Smooth muscle cell (in vitro differentiated cells): ENCODE results near the gene AKAP13. TPM values are rescaled to one million over a fixed set of nuclear protein-coding genes. Genes with fewer than 3 reads are reported as not detected.

Experiments
- DNase-seq: peaks from one replicate; lab custom pipeline; 2025; ENCODE audit not compliant: unreplicated experiment; lab: John Stamatoyannopoulos, UW
- H2AFZ ChIP-seq: fragments of 200-600 bp; sonication (generic); 2 replicates; pipeline ENCODE4 v1.6.0; 2016; ENCODE audit warnings: antibody characterized with exemption, low read depth, mild to moderate bottlenecking
- H3F3A ChIP-seq: fragments of 200-600 bp; sonication (generic); 2 replicates; pipeline ENCODE4 v1.6.0; 2017; ENCODE audit warnings: antibody characterized with exemption, low read depth
- H3K27ac ChIP-seq: fragments of 200-600 bp; sonication (generic); 2 replicates; pipeline ENCODE4 v1.5.1; 2016; ENCODE audit warnings: low read depth, mild to moderate bottlenecking
- H3K27me3 ChIP-seq: fragments of 200-600 bp; sonication (generic); 2 replicates; pipeline ENCODE4 v1.6.1; 2016; ENCODE audit warnings: low read depth, mild to moderate bottlenecking
- H3K36me3 ChIP-seq: fragments of 200-600 bp; sonication (generic); 2 replicates; pipeline ENCODE4 v1.5.1; 2016; ENCODE audit warnings: low read depth
- H3K4me1 ChIP-seq: fragments of 200-600 bp; sonication (generic); 2 replicates; pipeline ENCODE4 v1.5.1; 2016; ENCODE audit warnings: low read depth
- H3K4me2 ChIP-seq: fragments of 200-600 bp; sonication (generic); 2 replicates; pipeline ENCODE4 v1.6.0; 2016; ENCODE audit warnings: mild to moderate bottlenecking
- H3K4me3 ChIP-seq: fragments of 200-600 bp; sonication (generic); 2 replicates; pipeline ENCODE4 v1.5.1; 2016; ENCODE audit warnings: mild to moderate bottlenecking
- H3K79me2 ChIP-seq: fragments of 200-600 bp; sonication (generic); 2 replicates; pipeline ENCODE4 v1.6.0; 2016; ENCODE audit warnings: low read depth, mild to moderate bottlenecking
- H3K9ac ChIP-seq: fragments of 200-600 bp; sonication (generic); 2 replicates; pipeline ENCODE4 v1.6.0; 2016; ENCODE audit warnings: low read depth
- H3K9me3 ChIP-seq: fragments of 200-600 bp; sonication (generic); replicated peaks from 2 replicates; pipeline ENCODE4 v1.5.1; 2016; ENCODE audit warnings: low read depth
- H4K20me1 ChIP-seq: fragments of 200-600 bp; sonication (generic); 2 replicates; pipeline ENCODE4 v1.6.0; 2016; ENCODE audit warnings: low read depth
- whole genome bisulfite sequencing: methylation state at CpG from one replicate; pipeline ENCODE4 v1.1.7; 2016; ENCODE audit warnings: low lambda C conversion rate; 5-methylcytosine and 5-hydroxymethylcytosine counted together
- polyA plus RNA-seq: library from polyadenylated mRNA; unstranded; fragments of >200 nt; fragmentation: Nextera tagmentation; extraction: Ambion mirVana; gene quantifications from 2 replicates; pipeline ENCODE4 v1.2.1, GENCODE V29; 2016
- total RNA-seq: library from RNA; depleted of rRNA; stranded (reverse); fragments of >200 nt; gene quantifications from 2 replicates; pipeline ENCODE4 v1.2.3, GENCODE V29; 2014
- TF ChIP-seq, protein P1 (sequence below): fragments of 200-600 bp; sonication (generic); IDR thresholded peaks from 2 replicates; pipeline ENCODE4 v1.5.1; 2017; ENCODE audit warnings: borderline replicate concordance, mild to moderate bottlenecking, antibody characterized with exemption; ENCODE audit not compliant: insufficient read depth, poor library complexity, severe bottlenecking

Gene AKAP13
- total and polyA plus RNA-seq, 2 experiments from 2014 or later, result 43.3 to 63.5 TPM

DNA sequence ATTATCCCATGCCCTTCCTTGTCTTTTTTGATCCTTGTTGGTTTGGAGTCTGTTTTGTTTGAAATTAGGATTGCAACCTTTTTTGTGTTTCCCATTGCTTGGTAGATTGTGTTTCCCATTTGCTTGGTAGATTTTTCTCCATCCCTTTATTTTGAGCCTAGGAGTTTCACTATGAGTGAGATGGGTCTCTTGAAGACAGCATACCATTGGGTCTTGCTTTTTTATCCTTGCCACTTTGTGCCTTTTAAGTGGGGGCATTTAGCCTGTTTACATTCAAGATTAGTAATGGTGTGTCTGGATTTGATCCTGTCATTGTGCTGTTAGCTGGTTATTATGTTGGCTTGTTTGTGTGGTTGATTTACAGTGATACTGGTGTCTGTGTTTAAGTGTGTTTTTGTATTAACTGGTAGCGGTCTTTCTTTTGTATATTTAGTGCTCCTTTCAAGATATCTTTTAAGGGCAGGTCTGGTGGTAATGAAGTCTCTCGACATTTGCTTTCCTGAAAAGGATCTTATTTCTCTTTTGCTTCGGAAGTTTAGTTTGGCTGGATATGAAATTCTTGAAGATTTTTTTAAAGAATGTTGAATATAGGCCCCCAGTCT lies 70.8 kb downstream of the AKAP13 start:
- Histone ChIP-seq H3K9me3 (peaks cover 7% of the 10 kb centered on the region), H3K9ac (no peak overlapping the region), H2AFZ (no peak overlapping the region), H3K27me3 (no peaks in the 10 kb centered on the region), H3K79me2 (peaks cover 100% of the 10 kb centered on the region), H3K36me3 (no peaks in the 10 kb centered on the region), H3K4me2 (no peak overlapping the region), H3K27ac (no peak overlapping the region), H3K4me1 (peaks cover 6% of the 10 kb centered on the region), H3K4me3 (no peak overlapping the region), H4K20me1 (peaks cover 45% of the 10 kb centered on the region), H3F3A (peaks cover 4% of the 10 kb centered on the region)
- DNase-seq, result no peak
- TF ChIP-seq, protein P1, sequence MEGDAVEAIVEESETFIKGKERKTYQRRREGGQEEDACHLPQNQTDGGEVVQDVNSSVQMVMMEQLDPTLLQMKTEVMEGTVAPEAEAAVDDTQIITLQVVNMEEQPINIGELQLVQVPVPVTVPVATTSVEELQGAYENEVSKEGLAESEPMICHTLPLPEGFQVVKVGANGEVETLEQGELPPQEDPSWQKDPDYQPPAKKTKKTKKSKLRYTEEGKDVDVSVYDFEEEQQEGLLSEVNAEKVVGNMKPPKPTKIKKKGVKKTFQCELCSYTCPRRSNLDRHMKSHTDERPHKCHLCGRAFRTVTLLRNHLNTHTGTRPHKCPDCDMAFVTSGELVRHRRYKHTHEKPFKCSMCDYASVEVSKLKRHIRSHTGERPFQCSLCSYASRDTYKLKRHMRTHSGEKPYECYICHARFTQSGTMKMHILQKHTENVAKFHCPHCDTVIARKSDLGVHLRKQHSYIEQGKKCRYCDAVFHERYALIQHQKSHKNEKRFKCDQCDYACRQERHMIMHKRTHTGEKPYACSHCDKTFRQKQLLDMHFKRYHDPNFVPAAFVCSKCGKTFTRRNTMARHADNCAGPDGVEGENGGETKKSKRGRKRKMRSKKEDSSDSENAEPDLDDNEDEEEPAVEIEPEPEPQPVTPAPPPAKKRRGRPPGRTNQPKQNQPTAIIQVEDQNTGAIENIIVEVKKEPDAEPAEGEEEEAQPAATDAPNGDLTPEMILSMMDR, result no peak
- 65% methylated on average over 3 of the region's 3 CpGs for WGBS

- H3K4me3 ChIP-seq, result no peak overlapping the region
- 91% methylated on average over 1 of the region's 1 CpG for WGBS
- peaks cover 54% of the 10 kb centered on the region for H4K20me1 ChIP-seq
- TF ChIP-seq, protein P1, result no peak
- peaks cover 9% of the 10 kb centered on the region for H3K4me1 ChIP-seq
- no peaks in the 10 kb centered on the region for H3K36me3 ChIP-seq
- H3K4me2 ChIP-seq, result no peak overlapping the region
- H2AFZ ChIP-seq, result no peak overlapping the region
- H3K9ac ChIP-seq, result no peak overlapping the region
- peaks cover 100% of the 10 kb centered on the region for H3K79me2 ChIP-seq
- peaks cover 4% of the 10 kb centered on the region for H3F3A ChIP-seq
- no peak overlapping the region for H3K27ac ChIP-seq
- H3K9me3 ChIP-seq, result peaks cover 7% of the 10 kb centered on the region
- DNase-seq, result no peak
- no peaks in the 10 kb centered on the region for H3K27me3 ChIP-seq
Observed at GRCh38 chr15:85452436-85452835, 72.0 kb downstream of the AKAP13 start.

DNA sequence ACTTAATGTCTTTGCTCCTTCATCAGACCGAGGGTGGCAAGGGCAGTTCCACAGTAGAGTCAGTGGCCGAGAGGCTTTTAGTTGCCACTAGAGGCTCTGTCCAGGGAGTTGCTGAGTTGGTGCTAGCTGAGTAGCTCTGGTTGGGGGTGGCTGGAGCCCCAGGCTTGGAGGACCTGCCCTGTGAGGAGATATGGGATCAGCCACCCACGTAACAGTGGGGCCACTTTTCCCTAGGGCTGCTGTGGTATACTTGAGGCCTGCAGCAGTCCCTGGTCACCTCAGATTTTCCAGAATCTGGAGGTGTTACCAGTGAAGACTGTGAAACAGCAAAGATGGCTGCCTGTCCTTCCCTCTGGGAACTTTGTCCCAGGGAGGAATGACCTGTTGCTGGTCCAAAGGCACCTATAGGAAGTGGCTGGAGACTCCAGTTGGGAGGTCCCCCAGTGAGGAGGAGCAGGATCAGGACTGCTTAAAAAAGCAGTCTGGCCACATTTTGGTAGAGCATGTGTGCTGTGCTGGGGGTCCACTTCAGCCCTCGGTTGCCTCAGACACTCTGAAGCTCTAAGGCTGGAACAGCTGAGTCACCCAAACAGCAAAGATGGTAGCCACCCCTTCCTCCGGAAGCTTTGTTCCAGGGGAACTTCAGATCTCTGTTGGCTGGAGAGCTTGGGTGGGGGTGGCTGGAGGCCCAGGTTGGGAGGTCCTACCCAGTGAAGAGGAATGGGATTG lies 72.9 kb downstream of the AKAP13 start:
- Histone ChIP-seq H3K79me2 (peaks cover 100% of the 10 kb centered on the region), H3K4me1 (peaks cover 13% of the 10 kb centered on the region), H3K4me3 (no peak overlapping the region), H3K4me2 (no peak overlapping the region), H2AFZ (no peak overlapping the region), H3K36me3 (no peaks in the 10 kb centered on the region), H3K27ac (no peak overlapping the region), H3K27me3 (no peaks in the 10 kb centered on the region), H4K20me1 (peaks cover 58% of the 10 kb centered on the region), H3K9ac (no peak overlapping the region), H3F3A (peaks cover 4% of the 10 kb centered on the region), H3K9me3 (peaks cover 7% of the 10 kb centered on the region)
- 70% methylated on average over 5 of the region's 5 CpGs for WGBS
- no peak for DNase-seq
- TF ChIP-seq, protein P1, result no peak
